ENCODE measurements around the gene ADARB2.
"Not testable (repeated sequence)": the region's sequence is repeated elsewhere in the genome, so short reads cannot be mapped to it uniquely, and the experiment has no call there.

ADARB2 gene

GRCh38 chr10:1476455-1476803 is 260.9 kb downstream of the ADARB2 start:
- DNase-seq = no peak

GRCh38 chr10:1475771-1476454 is 261.4 kb downstream of the ADARB2 start:
- DNase-seq = no peak

- no peak for DNase-seq
These were observed 262.2 kb downstream of the ADARB2 start for GRCh38 chr10:1475098-1475591.

- no peak for DNase-seq
These were observed 262.8 kb downstream of the ADARB2 start for GRCh38 chr10:1474376-1475097.

GRCh38 chr10:1473874-1474273 is 263.5 kb downstream of the ADARB2 start:
- no peak for DNase-seq

- DNase-seq = no peak
These were observed 265.0 kb downstream of the ADARB2 start for GRCh38 chr10:1472178-1472958.

- DNase-seq = no peak
These were observed 268.5 kb downstream of the ADARB2 start for GRCh38 chr10:1468811-1469210.

- no peak for DNase-seq
These were observed 269.8 kb downstream of the ADARB2 start for GRCh38 chr10:1467334-1468076.

- no peak for DNase-seq
These were observed 271.1 kb downstream of the ADARB2 start for GRCh38 chr10:1465993-1466764.

GRCh38 chr10:1465418-1465911 is 271.9 kb downstream of the ADARB2 start:
- no peak for DNase-seq

GRCh38 chr10:1464881-1465417 is 272.4 kb downstream of the ADARB2 start:
- no peak for DNase-seq

GRCh38 chr10:1463971-1464370 is 273.4 kb downstream of the ADARB2 start:
- DNase-seq = not testable (repeated sequence)

GRCh38 chr10:1462994-1463633 is 274.2 kb downstream of the ADARB2 start:
- no peak for DNase-seq

- DNase-seq = no peak
These were observed 274.8 kb downstream of the ADARB2 start for GRCh38 chr10:1462521-1462920.

- no peak for DNase-seq
These were observed 275.3 kb downstream of the ADARB2 start for GRCh38 chr10:1462032-1462431.

GRCh38 chr10:1461016-1461415 is 276.3 kb downstream of the ADARB2 start:
- DNase-seq = no peak

- DNase-seq = not testable (repeated sequence)
These were observed 277.7 kb downstream of the ADARB2 start for GRCh38 chr10:1459664-1460063.

- DNase-seq = no peak
These were observed 282.4 kb downstream of the ADARB2 start for GRCh38 chr10:1454951-1455350.

GRCh38 chr10:1454428-1454827 is 282.9 kb downstream of the ADARB2 start:
- DNase-seq = no peak

GRCh38 chr10:1452777-1453176 is 284.5 kb downstream of the ADARB2 start:
- DNase-seq = no peak

- DNase-seq = no peak
These were observed 285.4 kb downstream of the ADARB2 start for GRCh38 chr10:1451941-1452340.
